ENCODE results near the gene PHRF1.

The PHRF1 gene

GRCh38 chr11:617199-617911 is 41.1 kb downstream of the PHRF1 start:
- no peak for DNase-seq

GRCh38 chr11:617912-618682 is 41.8 kb downstream of the PHRF1 start:
- DNase-seq: no peak

DNA sequence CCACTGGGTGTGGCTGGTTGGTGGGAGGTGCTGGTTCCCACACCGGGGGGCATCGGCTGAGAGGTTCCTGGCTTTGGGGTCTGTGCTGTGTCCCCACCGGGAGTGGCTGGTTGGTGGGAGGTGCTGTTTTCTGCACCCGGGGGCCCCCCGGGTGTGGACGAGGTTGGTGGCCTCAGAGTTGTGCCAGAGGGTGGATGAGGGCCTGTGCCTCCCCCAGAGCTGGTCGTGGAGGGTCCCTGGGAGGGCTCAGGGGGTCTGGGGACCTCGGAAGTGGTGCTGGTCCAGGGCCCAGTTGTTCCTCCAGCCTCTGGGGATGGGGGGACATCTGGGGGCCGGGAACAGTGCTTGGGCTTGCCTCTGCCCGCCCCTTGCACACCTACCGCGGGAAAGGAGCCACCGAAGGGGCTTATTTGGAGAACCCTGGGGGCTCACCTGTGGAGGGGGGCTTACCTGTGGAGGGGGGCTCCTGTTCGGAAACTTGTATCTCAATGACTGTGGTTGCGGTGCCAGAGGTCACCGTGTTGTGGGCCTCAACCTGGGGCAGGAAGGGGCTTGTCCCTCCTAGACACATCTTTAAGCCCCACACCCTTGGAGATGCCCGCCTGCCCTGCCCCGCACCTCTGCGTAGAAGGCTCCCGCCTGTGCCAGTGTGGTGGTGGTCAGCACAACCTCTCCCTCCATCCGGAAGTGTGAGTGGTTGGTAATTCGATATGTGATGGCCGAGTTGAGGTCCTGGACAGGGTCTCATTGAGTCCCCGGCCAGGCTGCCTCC is 42.8 kb downstream of the PHRF1 start:
- no peak for DNase-seq

- no peak for DNase-seq
Observed at GRCh38 chr11:619628-620050, 43.4 kb downstream of the PHRF1 start.

- no peak for DNase-seq
Observed at GRCh38 chr11:620201-620600, 43.9 kb downstream of the PHRF1 start.

- DNase-seq: no peak
Observed at GRCh38 chr11:620935-621814, 44.9 kb downstream of the PHRF1 start.

DNA sequence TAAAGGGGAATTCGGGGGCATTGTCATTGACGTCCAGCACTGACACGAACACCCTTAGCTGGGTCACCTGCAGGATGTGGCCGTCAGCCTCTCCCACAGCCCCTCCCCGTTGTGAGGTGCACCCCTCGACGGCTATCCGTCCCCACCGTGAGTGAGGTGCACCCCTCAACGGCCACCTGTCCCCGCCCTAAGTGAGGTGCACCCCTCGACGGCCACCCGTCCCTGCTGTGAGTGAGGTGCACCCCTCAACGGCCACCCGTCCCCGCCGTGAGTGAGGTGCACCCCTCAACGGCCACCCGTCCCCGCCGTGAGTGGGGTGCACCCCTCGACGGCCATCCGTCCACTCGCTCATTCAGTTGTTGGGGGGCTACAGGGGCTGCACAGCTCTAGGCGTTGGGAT is 45.6 kb downstream of the PHRF1 start:
- DNase-seq: no peak

DNA sequence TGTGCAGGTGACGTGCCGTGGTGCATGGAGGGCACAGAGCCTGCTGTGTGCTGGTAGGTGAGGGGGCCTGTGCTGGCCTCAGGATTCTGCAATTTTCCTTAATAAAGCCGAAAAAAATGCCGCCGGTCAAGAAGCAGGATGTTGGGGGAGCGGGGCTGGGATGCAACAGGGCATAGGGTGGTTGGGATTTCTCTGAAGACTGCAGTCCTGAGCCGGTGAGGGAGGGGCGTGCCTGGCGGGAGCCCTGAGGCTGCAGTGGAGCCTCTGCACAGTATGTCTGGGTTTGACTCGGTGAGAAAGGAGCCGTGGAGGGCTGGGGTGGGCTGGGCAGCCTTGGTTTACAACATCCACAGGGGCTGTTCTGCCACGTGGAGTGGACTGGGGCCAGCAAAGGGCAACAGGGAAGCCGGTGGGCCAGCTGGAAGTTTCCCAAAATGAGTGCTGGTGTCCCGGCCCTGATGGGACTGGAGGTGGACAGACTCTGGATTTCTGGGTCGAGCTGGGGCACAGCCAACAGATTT is 47.1 kb downstream of the PHRF1 start:
- no peak for DNase-seq

GRCh38 chr11:623999-624704 is 47.9 kb downstream of the PHRF1 start:
- no peak for DNase-seq

- DNase-seq: no peak
Observed at GRCh38 chr11:624705-625635, 48.7 kb downstream of the PHRF1 start, which contains the start of gene CDHR5. Gene CDHR5 (minus strand): TSS chr11:624955. CDS start chr11:624902, 53 bp downstream.

DNA sequence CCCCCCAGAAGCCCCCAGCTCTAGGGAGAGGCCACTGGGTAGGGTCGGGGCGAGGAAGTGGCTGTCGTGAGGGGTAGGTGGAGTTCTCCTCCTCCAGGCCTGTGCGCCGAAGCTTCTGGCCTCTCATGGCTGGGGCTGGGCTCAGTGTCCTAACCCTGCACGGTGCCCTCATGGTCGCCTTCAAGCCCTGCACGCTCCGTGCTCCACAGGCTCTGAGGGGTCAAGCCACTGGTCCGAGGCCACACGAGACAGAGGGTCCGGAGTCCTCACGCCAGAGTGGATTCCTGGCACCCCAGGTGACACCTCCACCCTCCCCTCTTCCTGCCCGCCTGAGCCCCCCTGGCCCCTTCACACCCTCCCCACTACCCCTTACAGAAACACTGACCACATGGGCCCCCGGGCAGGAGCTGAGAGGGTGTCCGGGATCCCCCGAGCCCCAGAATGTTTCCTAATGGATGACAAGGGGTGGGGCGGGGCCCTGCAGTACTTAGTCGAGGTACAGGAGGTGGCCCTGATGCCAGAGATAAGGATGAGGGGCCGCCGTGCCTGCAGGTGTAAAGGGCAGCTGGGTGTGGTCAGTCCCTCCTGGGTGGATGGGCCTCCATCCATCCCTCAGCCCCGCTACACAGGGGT is 49.5 kb downstream of the PHRF1 start:
- DNase-seq: no peak

DNA sequence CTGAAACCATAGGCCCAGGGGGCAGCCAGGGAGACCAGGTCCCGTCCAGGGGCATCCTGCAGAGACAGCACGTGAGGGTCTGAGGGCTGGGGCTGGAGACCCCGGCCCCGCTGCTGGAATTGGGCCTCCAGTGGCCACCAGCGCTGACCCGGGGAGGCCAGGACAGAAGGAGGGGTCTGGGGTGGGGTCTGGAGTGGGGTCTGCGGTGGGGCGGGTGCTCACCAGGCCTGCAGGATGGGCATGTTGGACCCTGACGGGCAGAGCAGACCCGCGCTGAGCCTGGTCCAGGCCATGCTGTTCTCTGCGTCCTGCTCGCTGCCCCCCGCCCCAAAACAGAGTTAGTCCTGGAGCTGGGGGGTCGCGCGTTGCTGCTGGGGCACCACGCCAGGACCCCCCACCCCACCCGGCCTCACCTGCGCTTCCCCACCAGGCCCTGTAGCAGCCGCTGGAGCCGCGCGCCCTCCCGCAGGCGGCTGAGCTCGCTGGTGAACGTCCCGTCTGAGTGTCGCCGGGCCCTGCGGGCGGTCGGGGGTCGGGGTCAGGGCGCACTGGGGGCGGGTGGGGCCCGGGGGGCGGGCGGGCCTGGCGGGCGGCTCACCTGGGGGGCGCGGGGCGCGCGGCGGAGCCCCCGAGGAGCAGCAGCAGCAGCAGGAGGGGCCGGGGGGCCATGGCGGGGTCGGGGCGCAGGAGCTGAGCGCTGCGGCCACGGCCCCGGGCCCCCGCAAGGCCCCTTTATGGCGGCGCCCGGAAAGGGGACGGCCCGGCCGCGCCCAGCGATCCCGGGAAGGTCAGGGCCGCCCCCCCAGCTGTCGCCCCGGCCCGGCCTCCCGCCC is 50.4 kb downstream of the PHRF1 start, which contains the start of gene SCT:
SCT (minus strand) TSS at position 707 of the 833 bp plus-strand sequence; CDS start at position 669, 38 bp downstream.
- DNase-seq: no peak

GRCh38 chr11:627308-627576 is 51.0 kb downstream of the PHRF1 start:
- no peak for DNase-seq

DNA sequence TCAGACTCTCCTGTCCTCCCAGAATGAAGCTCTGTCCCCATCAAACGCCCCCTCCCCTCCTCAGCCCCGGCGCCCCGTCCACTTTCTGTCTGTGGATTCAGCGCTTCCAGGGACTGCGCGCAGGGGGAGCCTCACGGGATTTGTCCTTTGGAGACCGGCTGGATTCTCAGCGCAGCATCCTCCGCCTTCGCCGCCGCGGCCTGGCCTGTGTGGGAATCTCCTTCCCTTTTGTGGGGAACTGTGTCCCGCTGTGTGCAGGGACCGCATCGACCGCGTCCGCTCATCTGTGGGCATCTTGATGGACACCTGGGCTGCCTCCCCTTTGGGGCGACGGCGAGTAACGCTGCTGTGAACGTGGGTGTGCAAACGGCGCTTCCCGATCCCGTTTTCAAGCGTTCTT is 51.8 kb downstream of the PHRF1 start:
- no peak for DNase-seq

DNA sequence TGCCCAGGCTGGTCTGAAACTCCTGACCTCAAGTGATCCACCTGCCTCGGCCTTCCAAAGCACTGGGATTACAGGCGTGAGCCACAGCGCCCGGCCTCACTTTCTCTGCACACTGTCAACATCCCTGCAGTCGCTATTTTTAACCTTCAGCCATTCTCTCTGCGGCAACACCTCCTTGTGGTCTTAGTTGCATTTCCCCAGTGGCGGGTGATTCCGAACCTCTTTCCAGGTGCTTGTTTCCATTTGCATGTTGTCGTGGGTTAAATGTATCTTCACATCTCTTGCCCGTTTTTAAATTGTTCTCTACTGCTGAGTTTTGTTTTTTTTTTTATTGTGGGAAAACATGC is 52.9 kb downstream of the PHRF1 start:
- DNase-seq: no peak

DNA sequence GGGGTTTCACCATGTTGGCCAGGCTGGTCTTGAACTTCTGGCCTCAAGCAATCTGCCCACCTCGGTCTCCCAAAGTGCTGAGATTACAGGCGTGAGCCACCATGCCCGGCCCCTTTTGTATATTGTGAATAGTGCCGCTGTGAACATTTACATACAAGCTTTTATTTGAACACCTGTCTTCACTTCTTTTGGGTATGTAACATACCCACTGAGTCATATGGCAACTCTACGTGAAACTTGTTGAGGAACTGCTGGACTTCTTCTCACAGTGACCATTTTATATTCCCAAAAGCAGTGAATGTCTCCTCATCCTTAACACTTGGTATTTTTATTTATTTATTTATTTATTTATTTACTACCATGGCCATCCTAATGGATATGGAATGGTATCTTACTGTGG is 54.6 kb downstream of the PHRF1 start:
- no peak for DNase-seq

DNA sequence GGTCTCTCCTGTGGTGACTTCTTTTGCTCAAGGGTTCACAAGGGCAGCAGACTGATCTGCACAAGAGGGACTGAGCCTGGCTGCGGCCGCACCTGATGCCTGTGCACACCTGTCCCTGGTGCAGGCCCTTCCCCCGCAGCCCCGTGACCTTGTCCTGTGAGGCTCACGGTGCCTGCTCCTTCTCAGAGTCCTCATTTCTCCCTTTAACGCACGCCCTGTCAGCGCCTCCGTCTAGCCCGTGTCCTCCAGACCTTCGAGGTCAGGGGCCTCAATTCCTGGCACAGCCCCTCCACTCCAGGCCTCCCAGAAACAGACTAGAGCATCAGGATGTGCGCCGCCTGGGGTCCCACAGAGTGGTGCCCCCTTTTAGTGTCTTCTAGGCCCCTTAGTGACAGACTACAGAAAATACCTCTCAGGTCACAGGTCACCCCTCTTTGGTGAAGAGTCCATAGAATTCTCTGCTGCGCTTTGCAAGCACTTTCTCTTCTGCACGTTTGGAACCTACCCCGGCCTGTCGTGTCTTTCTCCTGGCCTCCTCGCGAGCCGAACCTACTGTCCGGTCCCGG is 59.8 kb downstream of the PHRF1 start:
- DNase-seq: no peak

DNA sequence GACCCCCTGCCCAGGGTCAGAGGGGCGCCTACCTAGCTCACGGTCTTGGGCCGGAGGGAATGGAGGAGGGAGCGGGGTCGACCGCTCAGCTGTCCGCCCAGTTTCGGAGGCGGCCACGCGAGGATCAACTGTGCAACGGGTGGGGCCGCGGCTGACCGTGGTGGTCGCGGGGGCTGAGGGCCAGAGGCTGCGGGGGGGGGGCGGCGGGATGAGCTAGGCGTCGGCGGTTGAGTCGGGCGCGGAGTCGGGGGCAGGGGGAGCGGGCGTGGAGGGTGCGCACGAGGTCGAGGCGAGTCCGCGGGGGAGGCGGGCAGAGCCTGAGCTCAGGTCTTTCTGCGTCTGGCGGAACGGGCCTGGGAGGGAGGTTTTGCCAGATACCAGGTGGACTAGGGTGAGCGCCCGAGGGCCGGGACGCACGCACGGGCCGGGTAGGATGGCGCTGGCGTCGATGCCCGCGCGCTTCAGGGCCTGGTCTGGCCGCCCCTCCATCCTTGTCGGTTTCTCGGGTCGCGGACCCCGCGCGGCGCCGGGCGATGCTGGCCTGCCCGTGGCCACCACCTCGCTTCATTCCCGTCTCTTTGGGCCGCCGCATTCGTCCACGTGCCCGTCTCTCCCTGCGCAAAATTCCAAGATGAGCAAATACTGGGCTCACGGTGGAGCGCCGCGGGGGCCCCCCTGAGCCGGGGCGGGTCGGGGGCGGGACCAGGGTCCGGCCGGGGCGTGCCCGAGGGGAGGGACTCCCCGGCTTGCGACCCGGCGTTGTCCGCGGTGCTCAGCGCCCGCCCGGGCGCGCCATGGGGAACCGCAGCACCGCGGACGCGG is 60.5 kb downstream of the PHRF1 start, which contains the start of gene DRD4:
DRD4 (plus strand) TSS at position 759 of the 822 bp plus-strand sequence; CDS start at position 795, 36 bp downstream.
- no peak for DNase-seq

All from NCI-H2227 treated with DMSO at 0.1 percent for 48 hours (cell line).